GM20000 (cell line): ENCODE results near the gene JMJD1C.
"Not testable (repeated sequence)": the region's sequence is repeated elsewhere in the genome, so short reads cannot be mapped to it uniquely, and the experiment has no call there.

Experiments used
- DNase-seq: peaks from one replicate; pipeline ENCODE4 v3.0.0; 2012; ENCODE audit warnings: low spot score
- CTCF ChIP-seq: IDR thresholded peaks from 2 replicates; pipeline ENCODE4 v1.5.1; 2012; ENCODE audit warnings: mild to moderate bottlenecking, control low read depth; ENCODE audit errors: extremely low read depth, missing control alignments

The JMJD1C gene

GRCh38 chr10:63237396-63237795 lies 228.4 kb downstream of the JMJD1C start:
- DNase-seq = no peak
- TF ChIP-seq CTCF = no peak

- TF ChIP-seq CTCF = no peak
- peak; percentile 41 for DNase-seq
Measured at GRCh38 chr10:63236113-63236935, 229.5 kb downstream of the JMJD1C start.

GRCh38 chr10:63235136-63235535 lies 230.6 kb downstream of the JMJD1C start:
- not testable (repeated sequence) for DNase-seq

- no peak for DNase-seq
- TF ChIP-seq CTCF = no peak
Measured at GRCh38 chr10:63229161-63229560, 236.6 kb downstream of the JMJD1C start.

- no peak for TF ChIP-seq CTCF
- no peak for DNase-seq
Measured at GRCh38 chr10:63228237-63228636, 237.5 kb downstream of the JMJD1C start.

- peak; percentile 29 for DNase-seq
- no peak for TF ChIP-seq CTCF
Measured at GRCh38 chr10:63227207-63227895, 238.4 kb downstream of the JMJD1C start.

GRCh38 chr10:63224241-63224640 lies 241.5 kb downstream of the JMJD1C start:
- no peak for TF ChIP-seq CTCF
- no peak for DNase-seq

- DNase-seq = no peak
- TF ChIP-seq CTCF = no peak
Measured at GRCh38 chr10:63221950-63222349, 243.8 kb downstream of the JMJD1C start.
